ENCODE data around the gene TWNK.
"Not testable (repeated sequence)": the region's sequence is repeated elsewhere in the genome, so short reads cannot be mapped to it uniquely, and the experiment has no call there.

The TWNK gene

GRCh38 chr10:100975397-100975796 is 11.9 kb upstream of the TWNK start:
- DNase-seq, result not testable (repeated sequence)

GRCh38 chr10:100976906-100977305 is 10.4 kb upstream of the TWNK start:
- DNase-seq, result no peak

- DNase-seq, result no peak
These were observed 9.9 kb upstream of the TWNK start for GRCh38 chr10:100977436-100977835.

- DNase-seq, result no peak
These were observed 9.0 kb upstream of the TWNK start for GRCh38 chr10:100978121-100978900.

- no peak for DNase-seq
These were observed 8.5 kb upstream of the TWNK start for GRCh38 chr10:100978901-100979195.

- no peak for DNase-seq
These were observed 7.5 kb upstream of the TWNK start for GRCh38 chr10:100979791-100980272.

- DNase-seq, result no peak
These were observed 7.0 kb upstream of the TWNK start for GRCh38 chr10:100980311-100980710.

GRCh38 chr10:100980711-100981110 is 6.6 kb upstream of the TWNK start:
- DNase-seq, result no peak

- DNase-seq, result no peak
These were observed 6.1 kb upstream of the TWNK start for GRCh38 chr10:100981178-100981772.

GRCh38 chr10:100982916-100983830 is 4.2 kb upstream of the TWNK start:
- DNase-seq, result no peak

- no peak for DNase-seq
These were observed 3.3 kb upstream of the TWNK start for GRCh38 chr10:100983868-100984671.

- no peak for DNase-seq
These were observed 2.6 kb upstream of the TWNK start for GRCh38 chr10:100984672-100985177.

GRCh38 chr10:100985336-100985735 is 2.0 kb upstream of the TWNK start:
- DNase-seq, result no peak

GRCh38 chr10:100986623-100986951 is 756 bp upstream of the TWNK start:
- DNase-seq, result no peak

GRCh38 chr10:100987685-100988049 is 324 bp downstream of the TWNK start:
- no peak for DNase-seq

- no peak for DNase-seq
These were observed 823 bp downstream of the TWNK start for GRCh38 chr10:100988166-100988565.

GRCh38 chr10:100989088-100989487 is 1.7 kb downstream of the TWNK start:
- DNase-seq, result no peak

GRCh38 chr10:100993986-100994708 is 6.8 kb downstream of the TWNK start:
- DNase-seq, result no peak

- DNase-seq, result no peak
These were observed 7.8 kb downstream of the TWNK start for GRCh38 chr10:100995181-100995580.

- peak; percentile 50 for DNase-seq
These were observed 9.5 kb downstream of the TWNK start for GRCh38 chr10:100996678-100997359.
